GM12878 (cell line): ENCODE results near the gene CHAT.

ENCODE experiments used
- CREM ChIP-seq: IDR thresholded peaks from 2 replicates; pipeline ENCODE4 v1.6.1; 2014; ENCODE audit warnings: antibody characterized with exemption, low read depth
- EP300 ChIP-seq, 2 experiments: fragments of 150-350 bp in 1 of 2; IDR thresholded peaks; 2 replicates each; pipeline ENCODE4 v1.6.1; 2011 to 2012; ENCODE audit warnings: low read depth in 2 of 2, low read length in 2 of 2, borderline replicate concordance in 1 of 2, improper control_type of control experiment in 1 of 2, inconsistent platforms in 1 of 2; ENCODE audit not compliant: control insufficient read depth in 1 of 2
- HDAC6 ChIP-seq: fragments of 200-600 bp; sonication (generic); IDR thresholded peaks from one replicate; pipeline ENCODE4 v1.8.0; 2017; ENCODE audit warnings: antibody characterized with exemption; ENCODE audit not compliant: unreplicated experiment
- IRF3 ChIP-seq: fragments of 450-650 bp; IDR thresholded peaks from 2 replicates; pipeline ENCODE4 v1.6.1; 2014; ENCODE audit warnings: mild to moderate bottlenecking
- ZBTB40 ChIP-seq: fragments of 450-650 bp; IDR thresholded peaks from 2 replicates; pipeline ENCODE4 v1.6.1; 2016; ENCODE audit warnings: mild to moderate bottlenecking, moderate library complexity, borderline replicate concordance
- ZNF217 ChIP-seq: fragments of 450-650 bp; IDR thresholded peaks from 2 replicates; pipeline ENCODE4 v1.6.1; 2017; ENCODE audit warnings: antibody characterized with exemption, mild to moderate bottlenecking

- TF ChIP-seq ZNF217 (no peak), EP300 (IDR thresholded peaks at IDR 0.05; ENCODE audit: borderline replicate concordance in 1 of 2, control insufficient read depth in 1 of 2, low read depth in 2 of 2, low read length in 2 of 2) (no peak), HDAC6 (no peak), ZBTB40 (no peak), IRF3 (no peak), CREM (no peak)
These were observed 74.5 kb downstream of the CHAT start for GRCh38 chr10:49688261-49688846.
